Adrenal gland (tissue), 12 donors: ENCODE measurements around the gene ARMH1. TPM values are rescaled to one million over a fixed set of nuclear protein-coding genes. Genes with fewer than 3 reads are reported as not detected.

Experiments
- DNase-seq, 7 donors: peaks; one replicate each; pipeline ENCODE4 v3.0.0-alpha.2; 2019 to 2020
- H3K27ac ChIP-seq, 5 donors: fragments of 200-600 bp; sonication (generic) in 4 of 5; 1 replicate in 3 of 5; 2 replicates in 2 of 5; pipeline versions ENCODE4 v1.5.1 to v1.8.0; 2016 to 2020; ENCODE audit warnings: mild to moderate bottlenecking in 1 of 5
- H3K27me3 ChIP-seq: fragments of 200-600 bp; 2 replicates; pipeline ENCODE4 v1.8.0; 2021
- H3K36me3 ChIP-seq, 2 donors: fragments of 200-600 bp; replicated peaks in 1 of 2; 1 replicate in 1 of 2; 2 replicates in 1 of 2; pipeline versions ENCODE4 v1.5.1 to v1.8.0; 2018 to 2022
- H3K4me1 ChIP-seq, 2 donors: fragments of 200-600 bp; replicated peaks in 1 of 2; 1 replicate in 1 of 2; 2 replicates in 1 of 2; pipeline versions ENCODE4 v1.5.1 to v1.8.0; 2018 to 2021
- H3K4me3 ChIP-seq, 4 donors: fragments of 200-600 bp; sonication (generic) in 3 of 4; one replicate each; pipeline ENCODE4 v1.5.1; 2016 to 2018
- H3K9me3 ChIP-seq, 3 donors: fragments of 200-600 bp; sonication (generic) in 1 of 3; replicated peaks in 1 of 3; 1 replicate in 2 of 3; 2 replicates in 1 of 3; pipeline versions ENCODE4 v1.5.1 to v1.8.0; 2016 to 2021
- POLR2A ChIP-seq, 2 donors: fragments of 450-650 bp; IDR thresholded peaks; one replicate each; pipeline ENCODE4 v1.6.1; 2017; ENCODE audit warnings: antibody characterized with exemption in 2 of 2, mild to moderate bottlenecking in 2 of 2, moderate library complexity in 1 of 2
- WGBS, 4 donors: extraction: QIAGEN DNeasy Blood & Tissue Kit in 2 of 4; methylation state at CpG; one replicate each; pipeline versions ENCODE4 v1.1.5 to v1.1.7; 2013 to 2017; 5-methylcytosine and 5-hydroxymethylcytosine counted together
- intact Hi-C, 2 donors: fragments of 100-400 bp; cut with DNase I; formaldehyde crosslinking; loops; one replicate each; pipeline versions ENCODE4 v1.14.1 to v1.15.0; 2022 to 2023
- polyA plus RNA-seq, 3 donors: library from polyadenylated mRNA; stranded (reverse); fragments of 200-250 nt in 2 of 3; fragments of 350-450 nt in 1 of 3; fragmentation: Illumina TruSeq in 1 of 3; extraction: RNeasy Lipid Tissue Mini Kit (QIAGEN cat#74804) in 1 of 3; gene quantifications; one replicate each; pipeline ENCODE4 v1.2.3, GENCODE V29; 2013 to 2014
- total RNA-seq, 9 donors: library from RNA; depleted of rRNA in 4 of 9; stranded (reverse); fragments of >200 nt in 4 of 9; fragments of 120-200 nt in 1 of 9; fragmentation: NEBNext Ultra II Directional in 1 of 9; extraction: Animal tissue kit (Norgen Biotek cat#: 25700) in 1 of 9; gene quantifications; one replicate each; pipeline versions ENCODE4 v1.1.0 to v1.2.4, GENCODE V29; 2013 to 2023
- TF ChIP-seq, protein P1 (sequence below), 6 experiments: fragments of 450-650 bp in 4 of 6; fragments of 200-600 bp in 2 of 6; sonication (generic) in 1 of 6; IDR thresholded peaks; 1 replicate in 5 of 6; 2 replicates in 1 of 6; pipeline versions ENCODE4 v1.5.1 to v1.8.0; 2016 to 2021; ENCODE audit warnings: antibody characterized with exemption in 6 of 6, mild to moderate bottlenecking in 2 of 6, moderate library complexity in 1 of 6
- donor health status: healthy with polysubstance abuse.
- donor health status: Bipolar disorder and iron deficiency.
- donor health status: DM: yes; HTN: yes; CAD: no.
- donor health status: DM: no; HTN: no; CAD: no.
- donor health status: DM: no; HTN: no; CAD: no.
- donor health status: DM: yes; HTN: yes; CAD: no.

Gene ARMH1
- total and polyA plus RNA-seq, 12 donors: 0.18 to 76.0 (median 4.3) TPM

DNA sequence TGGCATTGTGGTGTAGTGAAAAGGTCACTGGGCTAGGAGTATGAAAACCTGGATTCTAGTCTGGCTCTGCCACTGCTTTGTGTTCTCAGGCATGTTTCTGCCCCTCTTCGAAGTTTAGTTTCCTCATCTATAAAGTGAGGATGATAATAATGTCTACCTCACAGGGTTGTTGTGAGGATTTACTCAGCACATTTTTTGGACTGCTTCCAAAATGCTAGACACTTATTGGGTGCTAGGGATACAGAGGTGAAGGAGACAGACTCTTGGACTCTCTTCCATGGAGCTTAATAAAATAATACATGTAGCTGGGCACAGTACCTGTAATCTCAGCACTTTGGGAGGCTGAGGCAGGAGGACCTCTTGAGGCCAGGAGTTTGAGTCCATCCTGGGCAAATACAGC is 68.7 kb downstream of the ARMH1 start:
- no peaks in the 10 kb centered on the region for H3K36me3 ChIP-seq
- no peaks in the 10 kb centered on the region for H3K27me3 ChIP-seq
- H3K4me1 ChIP-seq: peaks cover 6 to 11% of the 10 kb centered on the region in 2 donors
- WGBS, 4 donors: 75 to 91% (median 89%) methylated on average over 1 of the region's 1 CpG
- TF ChIP-seq POLR2A (IDR thresholded peaks at IDR 0.05): no peak
- TF ChIP-seq, protein P1, sequence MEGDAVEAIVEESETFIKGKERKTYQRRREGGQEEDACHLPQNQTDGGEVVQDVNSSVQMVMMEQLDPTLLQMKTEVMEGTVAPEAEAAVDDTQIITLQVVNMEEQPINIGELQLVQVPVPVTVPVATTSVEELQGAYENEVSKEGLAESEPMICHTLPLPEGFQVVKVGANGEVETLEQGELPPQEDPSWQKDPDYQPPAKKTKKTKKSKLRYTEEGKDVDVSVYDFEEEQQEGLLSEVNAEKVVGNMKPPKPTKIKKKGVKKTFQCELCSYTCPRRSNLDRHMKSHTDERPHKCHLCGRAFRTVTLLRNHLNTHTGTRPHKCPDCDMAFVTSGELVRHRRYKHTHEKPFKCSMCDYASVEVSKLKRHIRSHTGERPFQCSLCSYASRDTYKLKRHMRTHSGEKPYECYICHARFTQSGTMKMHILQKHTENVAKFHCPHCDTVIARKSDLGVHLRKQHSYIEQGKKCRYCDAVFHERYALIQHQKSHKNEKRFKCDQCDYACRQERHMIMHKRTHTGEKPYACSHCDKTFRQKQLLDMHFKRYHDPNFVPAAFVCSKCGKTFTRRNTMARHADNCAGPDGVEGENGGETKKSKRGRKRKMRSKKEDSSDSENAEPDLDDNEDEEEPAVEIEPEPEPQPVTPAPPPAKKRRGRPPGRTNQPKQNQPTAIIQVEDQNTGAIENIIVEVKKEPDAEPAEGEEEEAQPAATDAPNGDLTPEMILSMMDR (IDR thresholded peaks at IDR 0.05): no peak
- no peak for DNase-seq
- H3K27ac ChIP-seq: no peak overlapping the region
- no peak overlapping the region for H3K4me3 ChIP-seq
- no peaks in the 10 kb centered on the region for H3K9me3 ChIP-seq
- intact Hi-C loops: loop anchor here in 1 of 2 donors (5.0 kb wide), 1 partner anchor 34 kb away; the partner anchor contains the start of gene RPS8

DNA sequence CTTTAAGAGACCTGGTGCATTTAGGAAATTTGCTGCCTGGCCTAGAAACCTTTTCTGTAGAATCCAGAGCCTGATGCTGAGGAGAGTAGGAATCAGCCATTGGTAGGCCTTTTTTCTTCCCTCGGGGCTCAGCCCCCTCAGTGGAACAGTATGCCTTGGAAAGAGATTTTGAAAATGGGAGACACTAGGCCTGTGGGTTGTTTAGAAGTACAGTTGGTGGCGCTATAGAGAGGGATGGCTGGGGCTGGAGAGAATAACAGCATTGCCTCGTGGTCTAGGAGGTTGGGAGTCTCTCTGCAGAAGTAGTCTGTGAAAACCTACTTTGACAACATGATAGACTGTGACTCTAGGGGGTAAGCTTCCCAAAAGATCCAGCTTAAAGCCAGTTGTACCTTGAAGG is 73.4 kb downstream of the ARMH1 start:
- Histone ChIP-seq H3K27ac (no peak overlapping the region), H3K36me3 (no peaks in the 10 kb centered on the region), H3K27me3 (no peaks in the 10 kb centered on the region), H3K4me1 (no peaks in the 10 kb centered on the region), H3K4me3 (no peak overlapping the region), H3K9me3 (no peaks in the 10 kb centered on the region)
- intact Hi-C loops: no loop called here
- no peak for TF ChIP-seq POLR2A (IDR thresholded peaks at IDR 0.05)
- TF ChIP-seq, protein P1 (IDR thresholded peaks at IDR 0.05): no peak
- no peak for DNase-seq
- WGBS, 4 donors: 85 to 98% (median 95%) methylated on average over 3 of the region's 3 CpGs

DNA sequence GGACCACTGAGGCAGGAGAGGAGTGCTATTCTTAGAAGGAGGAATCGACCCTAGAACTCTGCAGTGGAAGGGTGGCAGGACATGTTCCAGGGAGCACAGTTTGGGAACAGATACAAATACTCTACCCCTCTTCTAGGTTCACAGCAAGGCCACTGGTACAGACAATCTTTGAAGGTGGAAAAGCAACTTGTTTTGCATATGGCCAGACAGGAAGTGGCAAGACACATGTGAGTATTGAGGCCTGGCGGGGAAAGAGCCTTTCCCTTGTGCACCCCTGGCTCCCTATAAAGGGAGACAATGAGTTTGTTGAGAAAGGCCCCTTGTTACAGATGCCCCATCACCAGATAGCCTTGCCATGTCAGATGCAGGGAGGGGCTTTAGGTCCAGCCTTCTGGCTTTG is 82.9 kb downstream of the ARMH1 start:
- Histone ChIP-seq H3K4me1 (no peaks in the 10 kb centered on the region), H3K4me3 (no peak overlapping the region), H3K36me3 (no peaks in the 10 kb centered on the region), H3K9me3 (no peaks in the 10 kb centered on the region), H3K27ac (no peak overlapping the region), H3K27me3 (no peaks in the 10 kb centered on the region)
- intact Hi-C loops: no loop called here
- TF ChIP-seq POLR2A (IDR thresholded peaks at IDR 0.05): no peak
- TF ChIP-seq, protein P1 (IDR thresholded peaks at IDR 0.05): no peak
- no peak for DNase-seq
- WGBS, 4 donors: 93 to 99% (median 95%) methylated on average over 2 of the region's 2 CpGs

DNA sequence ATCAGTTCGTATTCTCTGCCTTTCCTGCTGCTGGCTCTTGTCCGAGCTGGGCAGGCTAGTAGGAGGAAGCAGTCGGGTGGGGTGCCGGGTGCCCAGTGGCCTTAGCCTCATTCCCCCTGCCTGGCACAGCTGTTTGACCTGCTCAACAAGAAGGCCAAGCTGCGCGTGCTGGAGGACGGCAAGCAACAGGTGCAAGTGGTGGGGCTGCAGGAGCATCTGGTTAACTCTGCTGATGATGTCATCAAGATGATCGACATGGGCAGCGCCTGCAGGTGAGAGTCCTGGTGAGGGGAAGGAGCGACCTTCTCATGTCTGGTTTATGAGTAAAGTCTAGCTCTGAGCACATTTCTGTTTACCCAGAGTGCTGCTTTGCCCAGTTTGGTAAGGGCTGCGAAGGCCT is 84.6 kb downstream of the ARMH1 start:
- intact Hi-C loops: no loop called here
- DNase-seq: no peak
- Histone ChIP-seq H3K36me3 (no peaks in the 10 kb centered on the region), H3K27ac (no peak overlapping the region), H3K4me3 (no peak overlapping the region), H3K9me3 (no peaks in the 10 kb centered on the region), H3K27me3 (no peaks in the 10 kb centered on the region), H3K4me1 (no peaks in the 10 kb centered on the region)
- 89 to 95% (median 91%) methylated on average over 10 to 11 of the region's 11 CpGs for WGBS, 4 donors
- TF ChIP-seq POLR2A (IDR thresholded peaks at IDR 0.05): no peak
- TF ChIP-seq, protein P1 (IDR thresholded peaks at IDR 0.05): no peak
